B cell (primary cell): Measurements from ENCODE around the gene MIDN.

Experiments used
- CTCF ChIP-seq: fragments of 200-600 bp; IDR thresholded peaks from one replicate; pipeline ENCODE4 v1.8.0; 2022; ENCODE audit warnings: antibody characterized with exemption, mild to moderate bottlenecking
- EZH2 ChIP-seq: IDR thresholded peaks from 2 replicates; pipeline ENCODE4 v1.6.1; 2012; ENCODE audit warnings: borderline replicate concordance, low read depth, mild to moderate bottlenecking, moderate library complexity, low read length; ENCODE audit not compliant: insufficient read depth, poor library complexity, severe bottlenecking

DNA sequence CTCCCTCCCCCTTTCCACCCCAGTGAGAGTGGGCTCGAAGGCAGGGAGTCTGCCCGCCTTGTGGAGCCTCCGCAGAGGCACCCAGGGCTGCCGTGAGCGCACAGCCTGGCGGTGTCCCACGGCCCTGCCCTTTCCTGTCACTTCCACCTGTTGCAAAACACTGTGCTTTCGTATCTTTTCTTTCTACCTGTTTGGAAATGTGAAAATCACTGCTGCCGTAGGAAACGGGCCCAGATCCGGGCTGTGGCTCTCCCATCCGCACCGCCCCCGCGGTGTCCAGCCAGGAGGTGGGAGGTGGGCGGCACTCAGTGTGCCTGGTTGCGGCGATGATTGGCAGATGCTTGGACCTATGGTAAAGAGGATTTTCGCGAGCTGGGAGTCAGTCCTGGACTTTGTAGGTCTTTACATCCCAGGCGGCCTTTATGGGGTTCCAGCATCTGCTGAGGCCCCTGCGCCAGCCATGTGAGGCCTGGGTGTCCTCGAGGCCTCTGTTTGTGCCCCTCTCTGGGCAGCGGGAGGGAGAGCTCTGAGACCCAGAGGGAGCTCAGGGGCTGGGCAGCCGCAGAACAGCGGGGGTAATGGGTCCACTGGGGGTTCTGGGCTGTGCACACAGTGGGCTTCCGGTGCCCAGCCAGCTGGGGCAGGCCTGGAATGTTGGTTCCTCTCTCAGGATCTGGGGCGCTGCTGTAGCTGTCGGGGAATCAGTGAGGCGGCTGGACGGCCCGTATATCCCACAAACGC, 36.7 kb upstream of the MIDN start:
- TF ChIP-seq CTCF (no peak), EZH2 (no peak)
